Mesenchymal stem cell (in vitro differentiated cells and primary cell): ENCODE data around the gene PHETA1.
A peak's percentile ranks its signal among the peaks of the same experiment; 100 is the strongest.

ENCODE experiments used
- DNase-seq: peaks from one replicate; pipeline ENCODE4 v3.0.0-alpha.2; 2013
- H2AFZ ChIP-seq: one replicate; pipeline ENCODE4 v1.6.1; 2013; ENCODE audit warnings: low read depth, mild to moderate bottlenecking, control low read depth, inconsistent platforms, low read length, moderate library complexity
- H2AK5ac ChIP-seq: 2 replicates; pipeline ENCODE4 v1.6.1; 2013; ENCODE audit warnings: low read length, moderate library complexity, mild to moderate bottlenecking, inconsistent platforms; ENCODE audit not compliant: severe bottlenecking
- H2BK120ac ChIP-seq: one replicate; pipeline ENCODE4 v1.6.1; 2013; ENCODE audit warnings: low read depth, mild to moderate bottlenecking, inconsistent platforms, low read length, moderate library complexity
- H2BK12ac ChIP-seq, 2 experiments: one replicate each; pipeline ENCODE4 v1.6.1; 2013; ENCODE audit warnings: inconsistent platforms in 2 of 2, low read length in 2 of 2, mild to moderate bottlenecking in 2 of 2, moderate library complexity in 2 of 2, control low read depth in 1 of 2
- H2BK15ac ChIP-seq: one replicate; pipeline ENCODE4 v1.6.1; 2013; ENCODE audit warnings: mild to moderate bottlenecking, low read depth, inconsistent platforms; ENCODE audit not compliant: poor library complexity, severe bottlenecking
- H2BK5ac ChIP-seq: 2 replicates; pipeline ENCODE4 v1.6.1; 2013; ENCODE audit warnings: low read depth, mild to moderate bottlenecking, low read length, control low read depth, inconsistent platforms; ENCODE audit not compliant: poor library complexity, severe bottlenecking
- H3K14ac ChIP-seq, 2 experiments: one replicate each; pipeline ENCODE4 v1.6.1; 2013; ENCODE audit warnings: inconsistent platforms in 2 of 2, low read length in 2 of 2, control low read depth in 1 of 2, mild to moderate bottlenecking in 1 of 2, moderate library complexity in 1 of 2
- H3K18ac ChIP-seq, 2 experiments: one replicate each; pipeline ENCODE4 v1.6.1; 2013; ENCODE audit warnings: inconsistent platforms in 2 of 2, low read length in 2 of 2, control low read depth in 1 of 2, low read depth in 1 of 2, mild to moderate bottlenecking in 1 of 2
- H3K23ac ChIP-seq, 2 experiments: one replicate each; pipeline ENCODE4 v1.6.1; 2013; ENCODE audit warnings: inconsistent platforms in 2 of 2, low read length in 2 of 2, mild to moderate bottlenecking in 2 of 2, moderate library complexity in 2 of 2, control low read depth in 1 of 2
- H3K27ac ChIP-seq: 2 replicates; pipeline ENCODE4 v1.5.1; 2013; ENCODE audit warnings: mild to moderate bottlenecking, moderate library complexity, low read length, control low read depth, inconsistent platforms; ENCODE audit not compliant: poor library complexity, severe bottlenecking
- H3K27me3 ChIP-seq, 2 experiments: 2 replicates each; pipeline versions ENCODE4 v1.6.1 to v1.7.0; 2013; ENCODE audit warnings: low read length in 2 of 2, mild to moderate bottlenecking in 2 of 2, moderate library complexity in 2 of 2, control low read depth in 1 of 2, inconsistent platforms in 1 of 2; ENCODE audit not compliant: control insufficient read depth in 1 of 2, insufficient read depth in 1 of 2
- H3K36me3 ChIP-seq, 2 experiments: 2 replicates each; pipeline versions ENCODE4 v1.6.1 to v1.7.0; 2013; ENCODE audit warnings: low read length in 2 of 2, control low read depth in 1 of 2, inconsistent platforms in 1 of 2, low read depth in 1 of 2, mild to moderate bottlenecking in 1 of 2; ENCODE audit not compliant: insufficient read depth in 2 of 2, control insufficient read depth in 1 of 2
- H3K4ac ChIP-seq, 2 experiments: one replicate each; pipeline ENCODE4 v1.6.1; 2013; ENCODE audit warnings: inconsistent platforms in 2 of 2, low read length in 2 of 2, mild to moderate bottlenecking in 2 of 2, moderate library complexity in 2 of 2, control low read depth in 1 of 2, low read depth in 1 of 2
- H3K4me1 ChIP-seq: 2 replicates; pipeline ENCODE4 v1.6.1; 2013; ENCODE audit warnings: low read depth, low read length, control low read depth; ENCODE audit not compliant: control insufficient read depth, insufficient read depth
- H3K4me2 ChIP-seq: 2 replicates; pipeline ENCODE4 v1.6.1; 2013; ENCODE audit warnings: low read length, mild to moderate bottlenecking, inconsistent platforms; ENCODE audit not compliant: poor library complexity, severe bottlenecking
- H3K4me3 ChIP-seq, 2 experiments: 2 replicates each; pipeline versions ENCODE4 v1.5.1 to v1.7.0; 2013; ENCODE audit warnings: low read length in 2 of 2, mild to moderate bottlenecking in 2 of 2, control low read depth in 1 of 2, low read depth in 1 of 2; ENCODE audit not compliant: insufficient read depth in 1 of 2
- H3K79me1 ChIP-seq: replicated peaks from 2 replicates; pipeline ENCODE4 v1.6.1; 2013; ENCODE audit warnings: mild to moderate bottlenecking, control low read depth, low read length, inconsistent platforms; ENCODE audit not compliant: poor library complexity, severe bottlenecking
- H3K9ac ChIP-seq: 2 replicates; pipeline ENCODE4 v1.7.0; 2013; ENCODE audit warnings: mild to moderate bottlenecking, low read length, moderate library complexity
- H3K9me3 ChIP-seq: 2 replicates; pipeline ENCODE4 v1.7.0; 2013; ENCODE audit warnings: mild to moderate bottlenecking, low read length; ENCODE audit not compliant: control insufficient read depth
- H4K8ac ChIP-seq: one replicate; pipeline ENCODE4 v1.6.1; 2013; ENCODE audit warnings: inconsistent platforms, mild to moderate bottlenecking, low read length, moderate library complexity
- H4K91ac ChIP-seq: one replicate; pipeline ENCODE4 v1.6.1; 2013; ENCODE audit warnings: mild to moderate bottlenecking, low read length, inconsistent platforms
- WGBS: methylation state at CpG from one replicate; pipeline ENCODE4 v1.1.7; 2013; ENCODE audit warnings: mixed read lengths; 5-methylcytosine and 5-hydroxymethylcytosine counted together

The PHETA1 gene

DNA sequence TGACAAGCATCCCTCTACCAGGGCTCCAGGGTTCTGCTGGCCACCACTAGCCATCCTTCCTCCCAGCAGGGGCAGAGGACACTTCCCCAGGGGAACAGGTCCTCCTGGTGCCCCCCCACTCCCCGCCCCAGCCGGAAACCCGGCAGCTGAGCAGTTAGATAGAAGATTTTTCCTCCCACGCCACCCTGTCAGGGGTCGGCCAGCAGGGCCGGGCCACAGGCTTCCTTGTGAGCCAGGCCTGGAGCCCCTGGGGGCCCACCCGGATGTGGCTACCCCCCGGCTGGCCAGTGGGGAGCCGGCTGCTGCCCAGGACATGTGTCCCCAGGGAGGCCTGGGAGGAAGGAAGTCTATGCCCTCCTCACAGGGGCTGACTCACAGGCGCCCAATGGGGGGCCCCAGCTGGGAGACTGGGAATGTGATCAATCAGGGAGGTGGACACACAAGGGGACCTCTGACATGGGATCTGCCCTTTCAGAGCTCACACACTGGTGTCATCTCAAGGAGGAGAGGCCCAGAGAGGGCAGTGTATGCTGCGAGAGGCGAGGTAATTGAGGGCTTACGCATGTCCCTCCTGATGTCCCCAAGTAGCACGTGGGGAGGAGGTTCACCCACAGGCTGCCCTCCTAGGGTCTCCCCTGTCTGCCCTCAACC is 41.0 kb upstream of the PHETA1 start:
- no peaks in the 10 kb centered on the region for H3K79me1 ChIP-seq
- WGBS: 2% methylated on average over 14 of the region's 14 CpGs
- no peak overlapping the region for H2AFZ ChIP-seq
- H3K4me1 ChIP-seq: peaks cover 61% of the 10 kb centered on the region
- H4K91ac ChIP-seq: peak overlapping the region; percentile 99
- H3K27me3 ChIP-seq: no peaks in the 10 kb centered on the region
- peak overlapping the region; percentile 94 for H2BK5ac ChIP-seq
- peak overlapping the region; percentile 57 for H3K9ac ChIP-seq
- H2BK120ac ChIP-seq: peak overlapping the region; percentile 83
- H2BK15ac ChIP-seq: peak overlapping the region; percentile 39
- peaks cover 0 to 13% of the 10 kb centered on the region in 2 experiments for H3K36me3 ChIP-seq
- H4K8ac ChIP-seq: peak overlapping the region; percentile 96
- peak overlapping the region; percentile 94 to 98 for H3K4ac ChIP-seq
- peak overlapping the region; percentile 92 to 99 for H3K18ac ChIP-seq
- peak overlapping the region; percentile 100 for H2AK5ac ChIP-seq
- peak overlapping the region; percentile 95 to 98 for H2BK12ac ChIP-seq
- H3K23ac ChIP-seq: peak overlapping the region in 1 of 2 experiments; percentile 75
- H3K9me3 ChIP-seq: no peaks in the 10 kb centered on the region
- H3K14ac ChIP-seq: peak overlapping the region in 1 of 2 experiments; percentile 88
- H3K4me2 ChIP-seq: peak overlapping the region; percentile 74
- DNase-seq: peak; percentile 94
- peak overlapping the region; percentile 94 for H3K27ac ChIP-seq
- H3K4me3 ChIP-seq: peak overlapping the region in 1 of 2 experiments; percentile 52

DNA sequence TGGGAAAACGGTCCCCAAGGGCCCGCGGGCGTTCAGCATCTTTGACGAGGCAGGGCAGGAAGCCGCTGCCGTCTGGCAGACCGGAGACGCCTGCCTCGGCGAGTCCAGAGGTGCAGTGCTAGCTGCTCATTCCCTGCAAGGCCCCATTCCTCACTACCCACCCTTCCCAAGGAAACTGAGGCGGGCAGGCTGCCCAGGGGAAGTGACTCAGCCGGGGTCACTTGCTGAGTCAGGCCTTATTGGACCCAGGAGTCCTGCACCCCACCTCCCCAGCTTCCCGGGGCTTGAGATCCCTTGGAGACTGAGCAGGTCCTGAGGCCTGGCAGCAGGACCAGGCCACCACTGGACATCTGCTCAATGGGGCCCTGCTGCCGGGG is 40.5 kb upstream of the PHETA1 start:
- no peak for DNase-seq
- Histone ChIP-seq H3K23ac (peak overlapping the region in 1 of 2 experiments; percentile 20), H2BK12ac (peak overlapping the region; percentile 68 to 73), H2BK5ac (peak overlapping the region; percentile 94), H3K36me3 (peaks cover 0 to 8% of the 10 kb centered on the region in 2 experiments), H3K14ac (peak overlapping the region in 1 of 2 experiments; percentile 84), H3K27ac (peak overlapping the region; percentile 94), H3K9ac (peak overlapping the region; percentile 57), H2BK15ac (peak overlapping the region; percentile 80), H4K91ac (peak overlapping the region; percentile 99), H3K4me2 (peak overlapping the region; percentile 74), H3K27me3 (no peaks in the 10 kb centered on the region), H3K9me3 (no peaks in the 10 kb centered on the region), H3K18ac (peak overlapping the region; percentile 84 to 86), H3K4me1 (peaks cover 59% of the 10 kb centered on the region), H2BK120ac (peak overlapping the region; percentile 80), H4K8ac (peak overlapping the region; percentile 96), H3K4me3 (peak overlapping the region in 1 of 2 experiments; percentile 52), H2AFZ (no peak overlapping the region), H3K79me1 (no peaks in the 10 kb centered on the region), H2AK5ac (peak overlapping the region; percentile 61), H3K4ac (peak overlapping the region; percentile 94 to 96)
- WGBS: 1% methylated on average over 15 of the region's 15 CpGs

DNA sequence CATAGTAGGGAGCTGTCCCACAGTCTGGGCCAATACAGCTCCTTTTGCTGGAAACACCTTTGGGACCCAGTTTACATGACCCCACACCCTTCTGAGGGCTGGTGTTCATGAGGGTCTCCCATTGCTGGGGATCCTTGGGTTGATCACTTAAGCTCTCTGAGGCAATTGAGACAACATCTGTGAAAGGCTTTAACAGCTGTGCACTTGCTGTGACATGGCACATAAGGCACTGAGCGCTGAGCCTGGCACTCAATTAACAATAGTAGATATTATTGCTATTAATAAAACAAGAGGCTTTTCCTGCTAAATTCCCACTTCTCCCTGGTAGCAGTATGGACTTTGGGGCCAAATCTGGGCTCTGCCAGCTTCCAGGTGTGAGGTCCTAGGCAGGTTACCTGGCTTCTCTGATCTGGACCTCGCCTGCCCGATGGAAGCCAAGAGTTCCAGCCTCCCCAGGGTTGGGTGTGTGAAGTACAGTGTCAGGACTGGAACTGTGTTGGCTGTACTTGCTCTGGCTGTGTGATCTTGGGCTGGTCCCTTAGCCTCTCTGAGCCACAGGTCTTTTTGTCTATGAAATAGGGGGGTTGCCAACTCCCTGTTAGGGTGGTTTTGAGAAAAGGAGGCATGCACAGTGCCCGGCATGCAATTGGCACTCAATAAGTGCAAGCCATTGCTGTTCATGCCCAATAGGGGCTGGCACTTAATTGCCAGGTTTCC is 39.9 kb upstream of the PHETA1 start:
- 65% methylated on average over 3 of the region's 4 CpGs for WGBS
- H3K9ac ChIP-seq: peak overlapping the region; percentile 57
- no peaks in the 10 kb centered on the region for H3K79me1 ChIP-seq
- no peaks in the 10 kb centered on the region for H3K9me3 ChIP-seq
- peak overlapping the region; percentile 94 for H2BK5ac ChIP-seq
- H2BK15ac ChIP-seq: peak overlapping the region; percentile 80
- peak overlapping the region; percentile 78 to 83 for H2BK12ac ChIP-seq
- H3K18ac ChIP-seq: peak overlapping the region; percentile 84 to 86
- peak overlapping the region in 1 of 2 experiments; percentile 48 for H3K23ac ChIP-seq
- peak overlapping the region in 1 of 2 experiments; percentile 94 for H3K14ac ChIP-seq
- H3K36me3 ChIP-seq: peaks cover 0 to 8% of the 10 kb centered on the region in 2 experiments
- peak overlapping the region; percentile 74 for H3K4me2 ChIP-seq
- peak overlapping the region; percentile 41 to 98 for H3K4me3 ChIP-seq
- peak overlapping the region; percentile 96 for H4K8ac ChIP-seq
- H4K91ac ChIP-seq: peak overlapping the region; percentile 99
- peak overlapping the region; percentile 94 to 96 for H3K4ac ChIP-seq
- H3K27me3 ChIP-seq: no peaks in the 10 kb centered on the region
- H2BK120ac ChIP-seq: peak overlapping the region; percentile 80
- peak overlapping the region; percentile 94 for H3K27ac ChIP-seq
- H2AK5ac ChIP-seq: peak overlapping the region; percentile 61
- no peak overlapping the region for H2AFZ ChIP-seq
- H3K4me1 ChIP-seq: peaks cover 58% of the 10 kb centered on the region
- DNase-seq: no peak

DNA sequence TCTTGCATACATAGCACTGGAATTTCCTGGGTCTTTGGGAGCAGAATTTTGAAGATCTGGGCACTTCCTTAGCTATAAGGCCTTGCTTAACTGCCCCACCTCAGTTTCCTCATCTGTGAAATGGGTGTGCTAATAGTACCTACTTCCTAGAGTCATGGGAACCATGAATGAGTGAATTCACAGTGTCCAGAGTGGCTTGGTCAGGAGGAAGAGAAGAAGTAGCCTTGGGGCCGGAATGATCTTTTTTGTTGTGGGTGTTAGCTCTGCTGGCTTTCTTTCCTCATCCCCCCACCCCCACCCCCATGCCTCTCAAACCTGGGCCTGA is 39.2 kb upstream of the PHETA1 start:
- Histone ChIP-seq H3K79me1 (no peaks in the 10 kb centered on the region), H3K27ac (peak overlapping the region; percentile 94), H2BK15ac (no peak overlapping the region), H3K9me3 (no peaks in the 10 kb centered on the region), H2BK12ac (no peak overlapping the region), H2BK120ac (no peak overlapping the region), H3K36me3 (peaks cover 0 to 8% of the 10 kb centered on the region in 2 experiments), H3K4ac (peak overlapping the region in 1 of 2 experiments; percentile 19), H3K23ac (no peak overlapping the region), H3K4me3 (peak overlapping the region in 1 of 2 experiments; percentile 98), H2AFZ (no peak overlapping the region), H3K27me3 (no peaks in the 10 kb centered on the region), H3K4me2 (peak overlapping the region; percentile 74), H3K18ac (peak overlapping the region in 1 of 2 experiments; percentile 86), H3K9ac (peak overlapping the region; percentile 93), H2AK5ac (peak overlapping the region; percentile 32), H4K91ac (peak overlapping the region; percentile 74), H3K14ac (no peak overlapping the region), H3K4me1 (peaks cover 57% of the 10 kb centered on the region), H2BK5ac (peak overlapping the region; percentile 45), H4K8ac (no peak overlapping the region)
- DNase-seq: no peak
- WGBS: no CpG with 5 or more reads among the region's 1 CpG
